ENCODE data around the gene SLC25A19. TPM values are rescaled to one million over a fixed set of nuclear protein-coding genes. Genes with fewer than 3 reads are reported as not detected.

The SLC25A19 gene
- total RNA-seq, 1 experiment from 2014 or later = 19.4 TPM

DNA sequence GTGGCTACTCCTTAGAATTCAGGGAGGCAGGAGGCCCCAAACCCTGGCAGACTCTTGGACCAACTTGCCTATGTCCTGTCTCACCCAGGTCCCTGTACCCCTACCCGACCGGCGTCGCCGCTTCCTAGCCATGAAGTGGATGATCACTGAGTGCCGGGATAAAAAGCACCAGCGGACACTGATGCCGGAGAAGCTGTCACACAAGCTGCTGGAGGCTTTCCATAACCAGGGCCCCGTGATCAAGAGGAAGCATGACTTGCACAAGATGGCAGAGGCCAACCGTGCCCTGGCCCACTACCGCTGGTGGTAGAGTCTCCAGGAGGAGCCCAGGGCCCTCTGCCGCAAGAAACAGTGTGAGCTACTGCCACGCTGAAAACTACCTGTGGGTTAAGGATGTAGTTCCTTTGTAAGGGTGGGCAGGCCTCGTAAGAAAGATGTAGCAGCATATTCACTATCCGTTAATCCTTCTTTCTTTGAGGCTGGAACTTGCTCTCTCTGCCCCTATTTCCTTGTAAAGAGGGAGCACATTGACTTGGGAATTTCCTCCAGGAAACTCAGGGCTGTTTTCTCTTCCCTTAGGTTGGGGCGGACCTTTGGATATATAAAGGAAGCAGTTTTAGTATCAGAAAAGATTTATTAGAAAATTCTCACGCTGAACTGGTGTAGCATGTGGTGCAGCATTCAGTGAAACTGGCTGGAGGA lies 23.5 kb downstream of the SLC25A19 start:
- no peak overlapping the region for H3K27ac ChIP-seq
- H3K79me2 ChIP-seq (ENCODE audit: low read depth) = peaks cover 20% of the 10 kb centered on the region
- TF ChIP-seq CTCF (conservative IDR thresholded peaks at IDR 0.05) (no peak), EZH2 (IDR thresholded peaks at IDR 0.05; ENCODE audit: low read depth) (no peak)
- BruUV-seq (replicated peaks) = no TSS peak
- no peak overlapping the region for H2AFZ ChIP-seq
- intact Hi-C loops (cut with micrococcal nuclease; ENCODE audit: unreplicated experiment) = loop anchor here (10.0 kb wide), 1 partner anchor 249 kb away; the partner anchor contains the start of genes CASKIN2 and TSEN54
- peaks cover 7% of the 10 kb centered on the region; the same call in 1 of the 2 replicates for H3K4me1 ChIP-seq (replicated peaks; ENCODE audit: insufficient read depth)
- ChIA-PET CTCF (no interaction called here), POLR2A (ENCODE audit: unreplicated experiment) (interaction anchor here (0.6 kb wide), 1 partner anchor 17 kb away, joined by 7 read pairs; no protein-coding TSS in a partner anchor)
- H3K4me3 ChIP-seq = no peak overlapping the region
- H4K20me1 ChIP-seq (ENCODE audit: insufficient read depth) = no peaks in the 10 kb centered on the region
- no peaks in the 10 kb centered on the region for H3K27me3 ChIP-seq (ENCODE audit: insufficient read depth, low read depth)
- no peaks in the 10 kb centered on the region for H3K9me3 ChIP-seq (ENCODE audit: insufficient read depth, low read depth)
- no peak overlapping the region for H3K4me2 ChIP-seq
- peaks cover 38% of the 10 kb centered on the region; the same call in 1 of the 2 replicates for H3F3A ChIP-seq (ENCODE audit: insufficient read depth, low read depth)
- no peaks in the 10 kb centered on the region for H3K9me2 ChIP-seq (ENCODE audit: insufficient read depth)
- no peak for DNase-seq
- H3K36me3 ChIP-seq (ENCODE audit: low read depth) = 0 out of 2 replicates have a peak, but pooled peaks cover 7% of the 10 kb centered on the region

GRCh38 chr17:75263055-75263454 lies 26.2 kb downstream of the SLC25A19 start:
- ChIA-PET POLR2A (ENCODE audit: unreplicated experiment) (no interaction called here), CTCF (interaction anchor here (0.5 to 2.0 kb wide), 5 partner anchors 8 to 213 kb away, joined by 3 to 8 read pairs (median 4); partner anchors contain the start of genes MIF4GD and SLC25A19)
- Histone ChIP-seq H3K27me3 (ENCODE audit: insufficient read depth, low read depth) (no peaks in the 10 kb centered on the region), H3K79me2 (ENCODE audit: low read depth) (peaks cover 47% of the 10 kb centered on the region), H3K36me3 (ENCODE audit: low read depth) (0 out of 2 replicates have a peak, but pooled peaks cover 7% of the 10 kb centered on the region), H4K20me1 (ENCODE audit: insufficient read depth) (peaks cover 12% of the 10 kb centered on the region; the same call in 1 of the 2 replicates), H3K9me2 (ENCODE audit: insufficient read depth) (no peaks in the 10 kb centered on the region), H3K27ac (no peak overlapping the region), H3K9me3 (ENCODE audit: insufficient read depth, low read depth) (no peaks in the 10 kb centered on the region), H3K4me2 (peak overlapping the region; percentile 99), H2AFZ (no peak overlapping the region), H3K4me1 (replicated peaks; ENCODE audit: insufficient read depth) (peaks cover 21% of the 10 kb centered on the region), H3F3A (ENCODE audit: insufficient read depth, low read depth) (peaks cover 18% of the 10 kb centered on the region; the same call in 1 of the 2 replicates), H3K4me3 (peak overlapping the region; percentile 86; the same call in 1 of the 2 replicates)
- intact Hi-C loops (cut with micrococcal nuclease; ENCODE audit: unreplicated experiment) = loop anchor here (10.0 kb wide), 1 partner anchor 252 kb away; the partner anchor contains the start of genes CASKIN2 and TSEN54
- no peak for DNase-seq
- no peak for TF ChIP-seq EZH2 (IDR thresholded peaks at IDR 0.05; ENCODE audit: low read depth)
- no peak for TF ChIP-seq CTCF (conservative IDR thresholded peaks at IDR 0.05)
- no TSS peak for BruUV-seq (replicated peaks)

DNA sequence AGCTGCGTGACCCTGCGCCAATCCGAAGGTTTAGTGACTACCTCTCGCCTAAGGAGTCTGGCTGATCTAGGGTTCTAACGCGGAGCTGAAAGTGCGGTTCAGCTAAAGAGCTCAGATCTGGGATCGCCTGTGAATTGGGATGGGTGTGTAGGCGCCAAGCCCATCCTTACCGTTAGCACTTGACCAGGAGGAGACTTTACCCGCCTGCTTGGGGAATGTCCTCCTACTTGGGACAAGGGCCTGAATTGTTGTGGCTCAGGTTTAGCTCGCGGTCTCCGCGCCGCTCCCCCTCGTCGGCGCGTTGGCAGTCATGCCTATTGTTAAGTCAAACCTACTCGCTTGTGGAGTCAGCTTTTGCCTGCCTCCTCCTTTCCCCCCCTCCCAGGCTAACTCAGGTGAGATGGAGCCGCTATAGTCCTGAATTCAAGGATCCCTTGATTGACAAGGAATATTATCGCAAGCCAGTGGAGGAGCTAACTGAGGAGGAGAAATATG lies 27.1 kb downstream of the SLC25A19 start:
- H4K20me1 ChIP-seq (ENCODE audit: insufficient read depth) = peaks cover 12% of the 10 kb centered on the region; the same call in 1 of the 2 replicates
- peaks cover 14% of the 10 kb centered on the region; the same call in 1 of the 2 replicates for H3F3A ChIP-seq (ENCODE audit: insufficient read depth, low read depth)
- no peak for TF ChIP-seq CTCF (conservative IDR thresholded peaks at IDR 0.05)
- no peak for TF ChIP-seq EZH2 (IDR thresholded peaks at IDR 0.05; ENCODE audit: low read depth)
- peaks cover 21% of the 10 kb centered on the region for H3K4me1 ChIP-seq (replicated peaks; ENCODE audit: insufficient read depth)
- no peaks in the 10 kb centered on the region for H3K9me2 ChIP-seq (ENCODE audit: insufficient read depth)
- H3K9me3 ChIP-seq (ENCODE audit: insufficient read depth, low read depth) = no peaks in the 10 kb centered on the region
- TSS peak; percentile 70 for BruUV-seq (replicated peaks)
- intact Hi-C loops (cut with micrococcal nuclease; ENCODE audit: unreplicated experiment) = loop anchor here (10.0 kb wide), 1 partner anchor 253 kb away; the partner anchor contains the start of genes CASKIN2 and TSEN54
- peak overlapping the region; percentile 99 for H3K4me2 ChIP-seq
- H3K27me3 ChIP-seq (ENCODE audit: insufficient read depth, low read depth) = no peaks in the 10 kb centered on the region
- ChIA-PET CTCF (interaction anchor here (0.5 to 2.0 kb wide), 3 partner anchors 9 to 718 kb away, joined by 3 to 8 read pairs (median 3); partner anchors contain the start of gene MIF4GD), POLR2A (ENCODE audit: unreplicated experiment) (interaction anchor here (0.6 kb wide), 3 partner anchors 10 to 519 kb away, joined by 3 to 8 read pairs (median 3); no protein-coding TSS in a partner anchor)
- 0 out of 2 replicates have a peak, but pooled peaks cover 7% of the 10 kb centered on the region for H3K36me3 ChIP-seq (ENCODE audit: low read depth)
- no peak for DNase-seq
- peak overlapping the region; percentile 86 for H3K4me3 ChIP-seq
- peaks cover 55% of the 10 kb centered on the region for H3K79me2 ChIP-seq (ENCODE audit: low read depth)
- peak overlapping the region; percentile 88 for H3K27ac ChIP-seq
- H2AFZ ChIP-seq = peak overlapping the region; percentile 85

Measured in PC-9 (cell line).